Brain microvascular endothelial cell (primary cell): ENCODE measurements around the gene SEPTIN12.

Experiments
- DNase-seq: peaks from one replicate; pipeline ENCODE4 v3.0.0-alpha.2; 2020
- H3K27ac ChIP-seq: fragments of 250-450 bp; sonication (Bioruptor Pico); 2 replicates; pipeline ENCODE4 v1.5.1; 2020; ENCODE audit warnings: mild to moderate bottlenecking, moderate library complexity
- H3K27me3 ChIP-seq: fragments of 250-450 bp; sonication (Bioruptor Pico); replicated peaks from 2 replicates; pipeline ENCODE4 v1.5.1; 2020; ENCODE audit warnings: mild to moderate bottlenecking
- H3K36me3 ChIP-seq: fragments of 250-450 bp; sonication (Bioruptor Pico); replicated peaks from 2 replicates; pipeline ENCODE4 v1.5.1; 2020; ENCODE audit warnings: mild to moderate bottlenecking
- H3K4me3 ChIP-seq: 2 replicates; pipeline ENCODE4 v1.5.1; 2011; ENCODE audit warnings: low read depth, mild to moderate bottlenecking, control low read depth, low read length, moderate library complexity
- in situ Hi-C: cut with HindIII; loops from 2 replicates; pipeline ENCODE4 v1.10.0; 2017; ENCODE audit warnings: low sequenced_read_pairs, low pct_ligation_motif_present
- TF ChIP-seq, protein P1 (sequence below): IDR thresholded peaks from 2 replicates; pipeline ENCODE4 v1.5.1; 2011; ENCODE audit warnings: low read depth, mild to moderate bottlenecking, moderate library complexity, low read length, control low read depth, inconsistent platforms; ENCODE audit errors: missing control alignments

SEPTIN12 gene

DNA sequence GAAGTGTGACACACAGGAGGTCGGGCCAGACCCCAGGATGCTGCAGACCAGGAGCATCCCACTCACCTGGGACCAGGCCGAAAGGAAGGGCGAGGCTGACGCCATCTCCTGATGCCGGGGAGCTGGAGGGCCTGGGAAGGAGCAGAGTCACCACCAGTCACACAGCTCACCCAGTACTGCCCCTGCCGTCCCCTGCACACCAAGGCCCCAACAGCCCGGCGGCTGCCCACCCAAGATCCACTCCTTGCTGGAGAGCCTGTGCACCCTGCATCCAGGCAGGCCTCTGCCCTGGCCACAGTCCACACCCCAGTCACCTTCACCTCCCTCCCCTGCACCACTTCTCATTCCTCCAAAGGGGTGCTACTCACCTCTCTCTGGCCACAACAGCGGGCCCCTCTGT is 25.9 kb downstream of the SEPTIN12 start:
- Histone ChIP-seq H3K27me3 (no peaks in the 10 kb centered on the region), H3K27ac (no peak overlapping the region), H3K36me3 (peaks cover 53% of the 10 kb centered on the region), H3K4me3 (no peak overlapping the region)
- no peak for DNase-seq
- in situ Hi-C loops = no loop called here
- TF ChIP-seq, protein P1, sequence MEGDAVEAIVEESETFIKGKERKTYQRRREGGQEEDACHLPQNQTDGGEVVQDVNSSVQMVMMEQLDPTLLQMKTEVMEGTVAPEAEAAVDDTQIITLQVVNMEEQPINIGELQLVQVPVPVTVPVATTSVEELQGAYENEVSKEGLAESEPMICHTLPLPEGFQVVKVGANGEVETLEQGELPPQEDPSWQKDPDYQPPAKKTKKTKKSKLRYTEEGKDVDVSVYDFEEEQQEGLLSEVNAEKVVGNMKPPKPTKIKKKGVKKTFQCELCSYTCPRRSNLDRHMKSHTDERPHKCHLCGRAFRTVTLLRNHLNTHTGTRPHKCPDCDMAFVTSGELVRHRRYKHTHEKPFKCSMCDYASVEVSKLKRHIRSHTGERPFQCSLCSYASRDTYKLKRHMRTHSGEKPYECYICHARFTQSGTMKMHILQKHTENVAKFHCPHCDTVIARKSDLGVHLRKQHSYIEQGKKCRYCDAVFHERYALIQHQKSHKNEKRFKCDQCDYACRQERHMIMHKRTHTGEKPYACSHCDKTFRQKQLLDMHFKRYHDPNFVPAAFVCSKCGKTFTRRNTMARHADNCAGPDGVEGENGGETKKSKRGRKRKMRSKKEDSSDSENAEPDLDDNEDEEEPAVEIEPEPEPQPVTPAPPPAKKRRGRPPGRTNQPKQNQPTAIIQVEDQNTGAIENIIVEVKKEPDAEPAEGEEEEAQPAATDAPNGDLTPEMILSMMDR = no peak

DNA sequence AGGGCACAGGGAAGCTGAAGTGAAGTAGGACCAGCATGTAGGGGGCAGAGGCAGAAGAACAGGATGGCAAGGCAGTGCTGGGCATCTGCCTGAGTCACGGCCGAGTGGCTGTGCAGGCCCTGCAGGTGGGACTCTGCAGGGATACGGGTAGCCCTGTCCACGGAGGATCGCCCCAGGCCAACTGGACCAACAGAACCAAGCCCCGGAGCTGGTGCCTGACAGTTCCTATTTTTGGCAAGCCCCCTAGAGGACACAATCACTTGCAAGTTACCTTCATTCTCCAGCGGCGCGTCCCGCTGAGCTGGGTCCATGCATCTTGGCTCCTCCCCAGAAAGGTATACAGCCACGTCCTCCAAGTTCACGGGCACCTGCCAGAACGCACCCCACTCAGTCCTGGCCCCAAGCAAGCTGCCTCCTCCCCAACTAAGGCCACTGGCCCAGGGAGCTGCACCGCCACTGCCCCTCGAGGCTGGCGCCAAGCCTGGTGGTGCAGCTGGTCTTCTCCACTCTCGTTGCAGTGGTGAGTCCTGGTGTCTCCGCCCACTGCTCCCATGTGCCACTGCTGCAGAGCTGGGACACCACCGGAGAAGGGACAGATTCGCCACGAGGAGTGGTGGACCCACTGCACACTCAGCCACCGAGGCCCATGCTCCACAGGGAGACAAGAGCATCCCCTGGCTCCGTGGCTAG is 27.8 kb downstream of the SEPTIN12 start:
- H3K27ac ChIP-seq = no peak overlapping the region
- peaks cover 58% of the 10 kb centered on the region for H3K36me3 ChIP-seq
- H3K27me3 ChIP-seq = no peaks in the 10 kb centered on the region
- in situ Hi-C loops = no loop called here
- TF ChIP-seq, protein P1 = no peak
- DNase-seq = no peak
- no peak overlapping the region for H3K4me3 ChIP-seq

DNA sequence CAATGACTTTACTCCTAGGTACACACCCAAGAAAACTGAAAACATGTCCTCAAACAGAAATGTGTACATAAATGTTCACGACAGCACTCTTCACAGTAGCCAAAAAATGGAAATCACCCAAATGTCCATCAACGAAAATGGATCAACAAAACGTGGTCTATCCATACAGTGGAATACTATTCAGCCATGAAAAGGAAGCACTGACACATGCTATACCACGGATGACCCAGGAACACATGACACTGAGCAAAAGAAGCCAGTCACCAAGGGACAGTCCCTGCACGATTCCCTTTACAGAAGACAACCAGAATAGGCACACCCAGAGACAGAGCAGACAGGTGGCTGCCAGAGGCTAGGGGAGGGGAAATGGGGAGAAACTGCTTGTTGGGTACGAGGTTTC is 32.5 kb downstream of the SEPTIN12 start:
- in situ Hi-C loops = no loop called here
- H3K27ac ChIP-seq = no peak overlapping the region
- H3K27me3 ChIP-seq = no peaks in the 10 kb centered on the region
- TF ChIP-seq, protein P1 = no peak
- H3K36me3 ChIP-seq = peaks cover 55% of the 10 kb centered on the region
- H3K4me3 ChIP-seq = no peak overlapping the region
- DNase-seq = no peak

DNA sequence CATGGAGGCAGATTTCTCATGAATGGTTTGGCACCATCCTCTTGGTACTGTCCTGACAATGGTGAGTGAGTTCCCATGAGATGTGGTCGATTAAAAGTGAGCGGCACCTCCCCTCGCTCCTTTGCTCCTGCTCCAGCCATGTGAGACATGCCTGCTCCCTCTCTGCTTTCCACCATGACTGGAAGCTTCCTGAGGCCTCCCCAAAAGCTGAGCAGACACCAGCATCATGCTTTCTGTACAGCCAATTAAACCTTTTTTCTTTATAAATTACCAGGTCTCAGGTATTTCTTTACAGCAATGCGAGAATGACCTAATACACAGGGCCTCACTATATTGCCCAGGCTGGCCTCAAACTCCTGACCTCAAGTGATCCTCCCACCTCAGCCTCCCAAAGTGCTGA is 33.3 kb downstream of the SEPTIN12 start:
- Histone ChIP-seq H3K4me3 (no peak overlapping the region), H3K27ac (no peak overlapping the region), H3K36me3 (peaks cover 49% of the 10 kb centered on the region), H3K27me3 (no peaks in the 10 kb centered on the region)
- in situ Hi-C loops = no loop called here
- no peak for DNase-seq
- TF ChIP-seq, protein P1 = no peak

DNA sequence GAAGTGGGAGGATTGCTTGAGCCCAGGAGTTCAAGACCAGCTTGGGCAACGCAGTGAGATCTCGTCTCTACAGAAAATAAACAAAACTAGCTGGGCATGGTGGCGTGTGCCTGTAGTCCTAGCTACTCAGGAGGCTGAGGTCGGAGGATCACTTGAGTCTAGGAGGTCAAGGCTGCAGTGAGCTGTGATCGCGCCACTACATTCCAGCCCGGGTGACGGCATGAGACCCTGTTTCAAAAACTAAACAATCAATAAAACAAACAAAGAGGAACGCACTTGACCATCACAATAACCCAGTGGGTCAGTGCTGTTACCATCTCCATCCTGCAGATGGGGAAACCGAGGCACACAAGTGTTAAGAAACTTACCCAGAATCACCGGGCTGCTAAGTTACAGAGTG is 34.9 kb downstream of the SEPTIN12 start:
- H3K27me3 ChIP-seq = no peaks in the 10 kb centered on the region
- no peak overlapping the region for H3K4me3 ChIP-seq
- DNase-seq = no peak
- in situ Hi-C loops = no loop called here
- TF ChIP-seq, protein P1 = no peak
- H3K36me3 ChIP-seq = peaks cover 40% of the 10 kb centered on the region
- no peak overlapping the region for H3K27ac ChIP-seq
